Measurements from ENCODE around the gene RELA.

GRCh38 chr11:65652511-65653228 lies 10.0 kb downstream of the RELA start:
- TF ChIP-seq, protein P1, sequence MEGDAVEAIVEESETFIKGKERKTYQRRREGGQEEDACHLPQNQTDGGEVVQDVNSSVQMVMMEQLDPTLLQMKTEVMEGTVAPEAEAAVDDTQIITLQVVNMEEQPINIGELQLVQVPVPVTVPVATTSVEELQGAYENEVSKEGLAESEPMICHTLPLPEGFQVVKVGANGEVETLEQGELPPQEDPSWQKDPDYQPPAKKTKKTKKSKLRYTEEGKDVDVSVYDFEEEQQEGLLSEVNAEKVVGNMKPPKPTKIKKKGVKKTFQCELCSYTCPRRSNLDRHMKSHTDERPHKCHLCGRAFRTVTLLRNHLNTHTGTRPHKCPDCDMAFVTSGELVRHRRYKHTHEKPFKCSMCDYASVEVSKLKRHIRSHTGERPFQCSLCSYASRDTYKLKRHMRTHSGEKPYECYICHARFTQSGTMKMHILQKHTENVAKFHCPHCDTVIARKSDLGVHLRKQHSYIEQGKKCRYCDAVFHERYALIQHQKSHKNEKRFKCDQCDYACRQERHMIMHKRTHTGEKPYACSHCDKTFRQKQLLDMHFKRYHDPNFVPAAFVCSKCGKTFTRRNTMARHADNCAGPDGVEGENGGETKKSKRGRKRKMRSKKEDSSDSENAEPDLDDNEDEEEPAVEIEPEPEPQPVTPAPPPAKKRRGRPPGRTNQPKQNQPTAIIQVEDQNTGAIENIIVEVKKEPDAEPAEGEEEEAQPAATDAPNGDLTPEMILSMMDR (conservative IDR thresholded peaks at IDR 0.05; ENCODE audit: low read depth in 2 of 2): no peak
- TF ChIP-seq POLR2AphosphoS5 (IDR thresholded peaks at IDR 0.05; ENCODE audit: low read depth): peak; percentile 61
- no peak for TF ChIP-seq STAT1 (IDR thresholded peaks at IDR 0.05; ENCODE audit: unreplicated experiment)
- TF ChIP-seq REST (IDR thresholded peaks at IDR 0.05; ENCODE audit: unreplicated experiment): no peak
- TF ChIP-seq EZH2 (IDR thresholded peaks at IDR 0.05; ENCODE audit: low read depth, unreplicated experiment): no peak
- TF ChIP-seq JUNB (IDR thresholded peaks at IDR 0.05; ENCODE audit: unreplicated experiment): no peak
- TF ChIP-seq CREB1 (CRISPR knock-in tag; IDR thresholded peaks at IDR 0.05; ENCODE audit: low read depth): no peak
